HepG2 (cell line): ENCODE measurements around the gene TRIM54. TPM values are rescaled to one million over a fixed set of nuclear protein-coding genes. Genes with fewer than 3 reads are reported as not detected.
A peak's percentile ranks its signal among the peaks of the same experiment; 100 is the strongest.

Source experiments
- ATF1 ChIP-seq: IDR thresholded peaks from 2 replicates; pipeline ENCODE4 v1.6.1; 2016; ENCODE audit warnings: mild to moderate bottlenecking, control low read depth
- CENPT ChIP-seq: sonication (generic); formaldehyde crosslinking; IDR thresholded peaks from 2 replicates; pipeline ENCODE4 v1.8.0; 2022; ENCODE audit warnings: low read depth, mild to moderate bottlenecking, moderate library complexity, missing genetic modification reagents
- EHMT2 ChIP-seq: fragments of 200-600 bp; sonication (generic); IDR thresholded peaks from 2 replicates; pipeline ENCODE4 v1.7.0; 2017; ENCODE audit warnings: antibody characterized with exemption, low read depth, low read length, borderline replicate concordance
- HDAC6 ChIP-seq: fragments of 200-600 bp; sonication (generic); IDR thresholded peaks from 2 replicates; pipeline ENCODE4 v1.7.0; 2017; ENCODE audit warnings: mild to moderate bottlenecking, antibody characterized with exemption, low read length, low read depth
- IRF2 ChIP-seq: IDR thresholded peaks from 2 replicates; pipeline ENCODE4 v1.6.1; 2018; ENCODE audit warnings: missing genetic modification reagents, missing compliant biosample characterization
- JUND ChIP-seq: sonication (generic); formaldehyde crosslinking; IDR thresholded peaks from 2 replicates; pipeline ENCODE4 v1.8.0; 2022; ENCODE audit warnings: mild to moderate bottlenecking, missing genetic modification reagents
- KAT8 ChIP-seq: IDR thresholded peaks from 2 replicates; pipeline ENCODE4 v1.6.1; 2016; ENCODE audit warnings: missing genetic modification reagents, missing compliant biosample characterization
- KLF12 ChIP-seq: sonication (generic); formaldehyde crosslinking; IDR thresholded peaks from 2 replicates; pipeline ENCODE4 v1.4.0; 2020; ENCODE audit warnings: missing genetic modification reagents, borderline replicate concordance
- NR0B2 ChIP-seq: sonication (generic); formaldehyde crosslinking; IDR thresholded peaks from 2 replicates; pipeline ENCODE4 v1.4.0; 2020; ENCODE audit warnings: mild to moderate bottlenecking, missing genetic modification reagents
- POLR2AphosphoS2 ChIP-seq: IDR thresholded peaks from 2 replicates; pipeline ENCODE4 v1.6.1; 2011; ENCODE audit warnings: low read depth, low read length, improper control_type of control experiment
- SIN3A ChIP-seq: IDR thresholded peaks from 2 replicates; pipeline ENCODE4 v1.6.1; 2011; ENCODE audit warnings: low read depth, mild to moderate bottlenecking, control low read depth, low read length, borderline replicate concordance
- SKIL ChIP-seq: sonication (generic); formaldehyde crosslinking; IDR thresholded peaks from 2 replicates; pipeline ENCODE4 v1.8.0; 2022; ENCODE audit warnings: missing genetic modification reagents, mild to moderate bottlenecking, moderate library complexity, borderline replicate concordance
- ZMAT5 ChIP-seq: sonication (generic); formaldehyde crosslinking; IDR thresholded peaks from 2 replicates; pipeline ENCODE4 v1.5.0; 2020; ENCODE audit warnings: mild to moderate bottlenecking, low read depth, missing genetic modification reagents, borderline replicate concordance
- ZNF230 ChIP-seq: sonication (generic); formaldehyde crosslinking; IDR thresholded peaks from 2 replicates; pipeline ENCODE4 v1.4.0; 2020; ENCODE audit warnings: mild to moderate bottlenecking, missing genetic modification reagents
- ZNF274 ChIP-seq: sonication (generic); formaldehyde crosslinking; IDR thresholded peaks from 2 replicates; pipeline ENCODE4 v1.5.1; 2020; ENCODE audit warnings: mild to moderate bottlenecking, missing genetic modification reagents
- ZNF619 ChIP-seq: sonication (generic); formaldehyde crosslinking; IDR thresholded peaks from 2 replicates; pipeline ENCODE4 v1.4.0; 2020; ENCODE audit warnings: mild to moderate bottlenecking, missing genetic modification reagents
- ZNF644 ChIP-seq: IDR thresholded peaks from 2 replicates; pipeline ENCODE4 v1.6.1; 2016; ENCODE audit warnings: low read depth
- ZNF720 ChIP-seq: sonication (generic); formaldehyde crosslinking; IDR thresholded peaks from 2 replicates; pipeline ENCODE4 v1.4.0; 2020; ENCODE audit warnings: missing genetic modification reagents
- ZNF879 ChIP-seq: sonication (generic); formaldehyde crosslinking; IDR thresholded peaks from 2 replicates; pipeline ENCODE4 v1.8.1; 2023; ENCODE audit warnings: missing genetic modification reagents
- ZSCAN25 ChIP-seq: sonication (generic); formaldehyde crosslinking; IDR thresholded peaks from 2 replicates; pipeline ENCODE4 v1.8.0; 2022; ENCODE audit warnings: mild to moderate bottlenecking, missing genetic modification reagents
- polyA plus RNA-seq, 8 experiments: library from polyadenylated mRNA; depleted of rRNA in 3 of 8; stranded (reverse) in 7 of 8; unstranded in 1 of 8; fragments of >200 nt; fragmentation: Illumina TruSeq in 4 of 8; extraction: Trizol in 4 of 8; gene quantifications; 2 replicates each; pipeline versions ENCODE4 v1.2.1 to v1.2.3, GENCODE V29; 2011 to 2016; ENCODE audit warnings: low read depth in 4 of 8, missing spikeins in 1 of 8, mixed read lengths in 1 of 8; ENCODE audit not compliant: insufficient read depth in 1 of 8
- total RNA-seq, 5 experiments: library from RNA; depleted of rRNA; stranded (reverse); fragments of >200 nt; fragmentation: Illumina TruSeq; extraction: Trizol; gene quantifications; 2 replicates each; pipeline ENCODE4 v1.2.3, GENCODE V29; 2016; ENCODE audit warnings: low read depth in 1 of 5
- TF ChIP-seq, protein P1 (sequence below): sonication (generic); formaldehyde crosslinking; IDR thresholded peaks from 2 replicates; pipeline ENCODE4 v1.4.0; 2020; ENCODE audit warnings: missing genetic modification reagents
- TF ChIP-seq, protein P2 (sequence below): sonication (generic); formaldehyde crosslinking; IDR thresholded peaks from 2 replicates; pipeline ENCODE4 v1.5.1; 2020; ENCODE audit warnings: missing genetic modification reagents, mild to moderate bottlenecking, borderline replicate concordance
- TF ChIP-seq, protein P3 (sequence below): sonication (generic); formaldehyde crosslinking; IDR thresholded peaks from 2 replicates; pipeline ENCODE4 v1.5.0; 2020; ENCODE audit warnings: missing genetic modification reagents, mild to moderate bottlenecking, borderline replicate concordance

TRIM54 gene
- total and polyA plus RNA-seq, 2 of the 13 experiments (the other 11 are each of a cell fraction or from before 2014, with no cell fraction given): 0.07 to 0.13 TPM

- TF ChIP-seq, protein P1, sequence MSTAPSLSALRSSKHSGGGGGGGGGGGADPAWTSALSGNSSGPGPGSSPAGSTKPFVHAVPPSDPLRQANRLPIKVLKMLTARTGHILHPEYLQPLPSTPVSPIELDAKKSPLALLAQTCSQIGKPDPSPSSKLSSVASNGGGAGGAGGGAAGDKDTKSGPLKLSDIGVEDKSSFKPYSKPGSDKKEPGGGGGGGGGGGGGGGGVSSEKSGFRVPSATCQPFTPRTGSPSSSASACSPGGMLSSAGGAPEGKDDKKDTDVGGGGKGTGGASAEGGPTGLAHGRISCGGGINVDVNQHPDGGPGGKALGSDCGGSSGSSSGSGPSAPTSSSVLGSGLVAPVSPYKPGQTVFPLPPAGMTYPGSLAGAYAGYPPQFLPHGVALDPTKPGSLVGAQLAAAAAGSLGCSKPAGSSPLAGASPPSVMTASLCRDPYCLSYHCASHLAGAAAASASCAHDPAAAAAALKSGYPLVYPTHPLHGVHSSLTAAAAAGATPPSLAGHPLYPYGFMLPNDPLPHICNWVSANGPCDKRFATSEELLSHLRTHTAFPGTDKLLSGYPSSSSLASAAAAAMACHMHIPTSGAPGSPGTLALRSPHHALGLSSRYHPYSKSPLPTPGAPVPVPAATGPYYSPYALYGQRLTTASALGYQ (CRISPR knock-in tag): no peak
- no peak for TF ChIP-seq SKIL
- TF ChIP-seq, protein P2, sequence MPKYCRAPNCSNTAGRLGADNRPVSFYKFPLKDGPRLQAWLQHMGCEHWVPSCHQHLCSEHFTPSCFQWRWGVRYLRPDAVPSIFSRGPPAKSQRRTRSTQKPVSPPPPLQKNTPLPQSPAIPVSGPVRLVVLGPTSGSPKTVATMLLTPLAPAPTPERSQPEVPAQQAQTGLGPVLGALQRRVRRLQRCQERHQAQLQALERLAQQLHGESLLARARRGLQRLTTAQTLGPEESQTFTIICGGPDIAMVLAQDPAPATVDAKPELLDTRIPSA (CRISPR knock-in tag): no peak
- TF ChIP-seq ZNF879 (CRISPR knock-in tag): no peak
- no peak for TF ChIP-seq HDAC6
- TF ChIP-seq KAT8 (CRISPR knock-in tag): peak; percentile 93
- no peak for TF ChIP-seq ZNF720 (CRISPR knock-in tag)
- TF ChIP-seq CENPT (CRISPR knock-in tag): no peak
- peak; percentile 100 for TF ChIP-seq JUND (CRISPR knock-in tag)
- TF ChIP-seq KLF12: no peak
- TF ChIP-seq IRF2 (CRISPR knock-in tag): peak; percentile 96
- peak; percentile 77; the same call in 1 of the 2 replicates for TF ChIP-seq ZNF274
- no peak for TF ChIP-seq EHMT2
- TF ChIP-seq ZNF644 (CRISPR knock-in tag): peak; percentile 56
- no peak for TF ChIP-seq ZMAT5 (CRISPR knock-in tag)
- TF ChIP-seq NR0B2 (CRISPR knock-in tag): no peak
- TF ChIP-seq POLR2AphosphoS2: no peak
- TF ChIP-seq SIN3A: peak; percentile 57; the same call in 1 of the 2 replicates
- peak; percentile 80; the same call in 1 of the 2 replicates for TF ChIP-seq ZNF619 (CRISPR knock-in tag)
- TF ChIP-seq, protein P3, sequence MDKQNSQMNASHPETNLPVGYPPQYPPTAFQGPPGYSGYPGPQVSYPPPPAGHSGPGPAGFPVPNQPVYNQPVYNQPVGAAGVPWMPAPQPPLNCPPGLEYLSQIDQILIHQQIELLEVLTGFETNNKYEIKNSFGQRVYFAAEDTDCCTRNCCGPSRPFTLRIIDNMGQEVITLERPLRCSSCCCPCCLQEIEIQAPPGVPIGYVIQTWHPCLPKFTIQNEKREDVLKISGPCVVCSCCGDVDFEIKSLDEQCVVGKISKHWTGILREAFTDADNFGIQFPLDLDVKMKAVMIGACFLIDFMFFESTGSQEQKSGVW (CRISPR knock-in tag): no peak
- peak; percentile 82 for TF ChIP-seq ATF1 (CRISPR knock-in tag)
- TF ChIP-seq ZNF230 (CRISPR knock-in tag): no peak
- peak; percentile 83 for TF ChIP-seq ZSCAN25 (CRISPR knock-in tag)
Observed at GRCh38 chr2:27320958-27321543, 38.8 kb downstream of the TRIM54 start (continued).
